Ectodermal cell (in vitro differentiated cells): ENCODE data around the gene AQP7. TPM values are rescaled to one million over a fixed set of nuclear protein-coding genes. Genes with fewer than 3 reads are reported as not detected.
"Not testable (repeated sequence)": the region's sequence is repeated elsewhere in the genome, so short reads cannot be mapped to it uniquely, and the experiment has no call there.

Experiments
- H3K27ac ChIP-seq: 2 replicates; pipeline ENCODE4 v1.7.0; 2013; ENCODE audit warnings: mild to moderate bottlenecking, low read depth, low read length; ENCODE audit not compliant: insufficient read depth, poor library complexity, severe bottlenecking
- H3K27me3 ChIP-seq: 2 replicates; pipeline ENCODE4 v1.7.0; 2013; ENCODE audit warnings: mild to moderate bottlenecking, low read length; ENCODE audit not compliant: insufficient read depth, control insufficient read depth, poor library complexity, severe bottlenecking
- H3K36me3 ChIP-seq: one replicate; pipeline ENCODE4 v1.7.0; 2013; ENCODE audit warnings: low read length; ENCODE audit not compliant: control insufficient read depth, insufficient read depth
- H3K4me1 ChIP-seq: one replicate; pipeline ENCODE4 v1.7.0; 2013; ENCODE audit warnings: low read length; ENCODE audit not compliant: control insufficient read depth, insufficient read depth
- H3K4me3 ChIP-seq: 2 replicates; pipeline ENCODE4 v1.7.0; 2013; ENCODE audit warnings: low read depth, low read length, control low read depth; ENCODE audit not compliant: insufficient read depth
- H3K9me3 ChIP-seq: 2 replicates; pipeline ENCODE4 v1.7.0; 2013; ENCODE audit warnings: mild to moderate bottlenecking, low read length, moderate library complexity; ENCODE audit not compliant: control insufficient read depth
- WGBS, 2 experiments: methylation state at CpG; one replicate each; pipeline ENCODE4 v1.1.7; 2013; ENCODE audit warnings: missing lambda C conversion rate in 2 of 2; 5-methylcytosine and 5-hydroxymethylcytosine counted together
- polyA plus RNA-seq, 4 experiments: library from polyadenylated mRNA; stranded (reverse); fragments of 50-300 nt; gene quantifications; one replicate each; pipeline ENCODE4 v1.2.3, GENCODE V29; 2013

AQP7 gene
- polyA plus RNA-seq (2013, experiment 1 of 4) = 0.61 TPM
- 0.09 TPM for polyA plus RNA-seq (2013, experiment 2 of 4)
- not detected for polyA plus RNA-seq (2013, experiment 3 of 4)
- 0.73 TPM for polyA plus RNA-seq (2013, experiment 4 of 4)

DNA sequence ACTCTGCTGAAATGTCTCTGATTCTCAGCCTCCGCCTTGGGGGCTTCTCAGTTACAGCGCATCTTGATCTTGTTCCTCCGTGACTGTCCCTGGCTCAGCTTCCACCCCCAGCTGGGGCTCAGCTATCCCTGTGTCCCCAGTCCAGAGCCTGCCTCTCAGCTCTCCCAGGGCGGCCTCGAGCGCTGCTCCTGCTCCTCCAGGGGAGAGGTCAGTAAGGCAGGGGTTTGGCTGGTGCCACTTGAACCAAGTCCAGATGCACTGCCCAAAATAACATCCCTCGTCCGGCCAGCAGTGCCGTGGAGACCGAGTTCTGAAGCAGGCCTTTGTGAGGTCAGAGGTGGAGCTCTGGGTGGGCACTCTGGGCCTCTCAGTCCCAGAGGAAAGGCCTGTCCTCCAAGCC, at the start of gene AQP7:
Gene AQP7 (minus strand): TSS at position 198 of the 400 bp plus-strand sequence. CDS start 1,306 bp downstream, outside the sequence.
- not testable (repeated sequence) for H3K27me3 ChIP-seq, H3K27ac ChIP-seq, H3K9me3 ChIP-seq, H3K4me3 ChIP-seq, H3K36me3 ChIP-seq
- H3K4me1 ChIP-seq = peaks cover 12% of the 10 kb centered on the region
- WGBS, 2 experiments = 84 to 86% methylated on average over 10 of the region's 10 CpGs

DNA sequence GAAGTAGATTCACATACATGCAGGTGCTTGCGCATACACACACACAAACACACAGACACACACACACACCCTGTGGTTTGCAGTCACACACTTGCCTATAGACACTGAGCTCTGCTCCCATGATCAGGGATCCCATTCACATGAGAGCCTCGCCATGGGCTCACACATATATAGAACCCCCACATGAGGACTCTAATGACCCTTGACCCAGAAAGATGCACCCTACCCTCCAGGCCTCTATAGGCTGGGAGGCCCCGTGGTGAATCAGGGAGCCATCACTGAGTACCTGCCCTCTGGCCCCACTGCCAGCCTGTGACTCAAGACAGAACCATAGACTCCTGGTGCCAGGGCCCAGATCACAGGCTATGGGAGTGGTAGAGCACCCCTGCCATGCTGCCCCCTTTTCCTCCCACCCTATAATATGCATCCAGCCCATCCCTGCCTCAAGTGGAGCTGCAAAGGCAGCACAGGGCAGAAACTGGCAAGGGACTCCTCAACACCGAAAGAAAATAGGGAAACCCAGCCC, 48.3 kb upstream of the AQP7 start:
- 89% methylated on average over 4 of the region's 4 CpGs for WGBS, 2 experiments
- H3K4me3 ChIP-seq = no peak overlapping the region
- no peaks in the 10 kb centered on the region for H3K36me3 ChIP-seq
- peaks cover 32% of the 10 kb centered on the region for H3K27me3 ChIP-seq
- peaks cover 15% of the 10 kb centered on the region for H3K4me1 ChIP-seq
- no peak overlapping the region for H3K27ac ChIP-seq
- no peaks in the 10 kb centered on the region for H3K9me3 ChIP-seq

DNA sequence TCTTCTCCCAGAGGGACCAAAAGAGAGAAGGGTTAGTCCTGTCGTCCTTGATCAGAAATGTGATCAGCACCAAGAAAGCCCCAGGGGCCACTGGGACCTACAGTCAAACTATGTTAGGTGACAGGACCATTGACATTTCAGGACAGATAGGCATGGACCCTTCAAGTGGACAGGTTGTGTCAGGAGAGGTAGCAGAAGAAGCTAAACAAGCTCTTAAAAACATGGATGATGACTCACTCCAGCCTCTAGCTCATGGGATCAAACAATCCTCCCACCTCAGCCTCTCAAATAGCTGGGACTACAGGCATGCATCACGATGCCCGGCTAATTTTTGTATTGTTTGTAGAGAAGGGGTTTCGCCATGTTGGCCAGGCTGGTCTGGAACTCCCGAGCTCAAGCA, 47.3 kb upstream of the AQP7 start:
- no peak overlapping the region for H3K4me3 ChIP-seq
- whole genome bisulfite sequencing, 2 experiments = 92 to 93% methylated on average over 5 of the region's 5 CpGs
- H3K4me1 ChIP-seq = peaks cover 22% of the 10 kb centered on the region
- no peaks in the 10 kb centered on the region for H3K9me3 ChIP-seq
- H3K27me3 ChIP-seq = peaks cover 32% of the 10 kb centered on the region
- no peaks in the 10 kb centered on the region for H3K36me3 ChIP-seq
- no peak overlapping the region for H3K27ac ChIP-seq

DNA sequence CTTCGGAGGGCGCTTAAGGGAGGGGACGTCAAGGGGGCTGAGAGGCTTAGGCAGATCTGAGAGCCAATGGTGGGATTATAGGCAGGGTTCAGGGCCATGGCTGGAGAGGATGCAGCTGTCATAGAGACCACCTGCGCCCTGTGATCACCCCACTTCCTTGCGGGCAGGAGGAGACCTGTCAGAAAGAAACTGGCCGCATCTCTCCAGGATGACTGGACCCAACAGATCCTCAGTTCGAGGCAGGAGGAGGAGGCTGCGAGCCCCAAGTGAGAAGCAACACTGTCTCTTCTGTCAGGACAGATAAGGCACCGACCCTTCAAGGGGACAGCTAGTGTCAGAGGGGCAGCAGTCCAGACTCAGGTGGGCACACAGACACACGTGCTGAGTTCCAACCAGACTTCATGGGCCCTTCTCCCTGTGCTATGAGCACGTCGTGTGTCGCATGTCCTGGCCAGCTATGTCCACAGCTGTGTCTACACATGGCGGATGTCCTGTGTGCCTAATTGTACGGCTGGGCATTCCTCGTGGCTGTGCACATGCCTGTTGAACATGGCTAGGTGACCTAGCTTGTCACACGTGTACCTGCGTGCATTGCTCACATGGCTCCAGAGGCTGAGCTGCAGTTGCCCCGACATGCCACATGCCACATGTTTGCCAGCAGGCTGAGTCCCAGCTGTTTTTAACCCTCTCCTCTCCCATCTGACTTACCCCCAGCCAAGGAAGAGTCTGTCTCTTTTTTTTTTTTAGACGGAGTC, 45.6 kb upstream of the AQP7 start:
- Histone ChIP-seq H3K27me3 (peaks cover 32% of the 10 kb centered on the region), H3K36me3 (no peaks in the 10 kb centered on the region), H3K4me3 (peak overlapping the region; percentile 24), H3K27ac (no peak overlapping the region), H3K9me3 (no peaks in the 10 kb centered on the region), H3K4me1 (peaks cover 19% of the 10 kb centered on the region)
- WGBS, 2 experiments = 48 to 51% methylated on average over 20 of the region's 20 CpGs

DNA sequence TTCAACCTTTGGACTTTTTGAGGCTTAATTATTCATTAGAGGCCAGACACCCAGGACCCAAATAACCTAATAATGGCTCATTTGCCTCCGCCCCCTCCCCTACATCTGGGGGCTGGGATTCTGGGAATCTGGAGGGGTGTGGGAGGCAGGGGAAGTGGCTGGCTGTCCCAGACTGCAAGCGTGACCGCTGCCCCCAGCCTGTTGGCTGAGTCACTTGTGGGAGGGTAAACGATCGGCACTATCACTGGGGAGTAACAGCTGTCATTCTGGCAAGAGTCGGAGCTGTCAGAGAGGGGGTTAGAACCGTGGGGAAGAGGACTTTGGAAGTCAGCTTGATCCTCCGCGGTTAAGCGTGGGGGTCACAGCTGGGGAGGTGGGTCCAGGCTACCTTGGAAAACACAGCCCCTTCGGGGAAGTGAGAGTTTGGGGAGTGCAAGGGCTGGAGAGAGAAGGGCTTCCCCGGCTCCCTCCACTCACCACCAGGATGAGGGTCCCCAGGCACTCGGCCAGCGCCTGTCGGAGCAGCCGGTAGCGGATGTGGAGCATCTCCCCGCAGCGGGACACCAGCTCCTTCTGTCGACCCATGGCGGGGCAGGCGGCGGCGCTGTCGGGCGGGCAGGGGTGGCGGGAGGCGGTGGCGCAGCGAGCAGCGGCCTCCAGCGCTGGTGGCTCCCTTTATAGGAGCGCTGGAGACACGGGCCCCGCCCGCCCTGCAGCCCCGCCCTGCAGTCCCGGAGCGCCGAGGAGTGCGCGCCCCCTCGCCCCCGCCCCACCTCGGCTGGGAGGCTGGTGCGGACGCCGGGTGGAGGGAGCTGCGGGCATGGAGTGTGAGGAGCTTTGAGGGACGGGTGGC, 44.8 kb upstream of the AQP7 start, which contains the start of gene AQP3:
Gene AQP3 (minus strand): TSS at position 648 of the 853 bp plus-strand sequence. CDS start 63 bp downstream, at position 585.
- peaks cover 32% of the 10 kb centered on the region for H3K27me3 ChIP-seq
- no peaks in the 10 kb centered on the region for H3K9me3 ChIP-seq
- H3K36me3 ChIP-seq = no peaks in the 10 kb centered on the region
- peaks cover 17% of the 10 kb centered on the region for H3K4me1 ChIP-seq
- WGBS, 2 experiments = 3 to 4% methylated on average over 49 to 50 of the region's 50 CpGs
- H3K27ac ChIP-seq = no peak within 1 kb of the TSS
- peak within 1 kb of the TSS; percentile 24 for H3K4me3 ChIP-seq

DNA sequence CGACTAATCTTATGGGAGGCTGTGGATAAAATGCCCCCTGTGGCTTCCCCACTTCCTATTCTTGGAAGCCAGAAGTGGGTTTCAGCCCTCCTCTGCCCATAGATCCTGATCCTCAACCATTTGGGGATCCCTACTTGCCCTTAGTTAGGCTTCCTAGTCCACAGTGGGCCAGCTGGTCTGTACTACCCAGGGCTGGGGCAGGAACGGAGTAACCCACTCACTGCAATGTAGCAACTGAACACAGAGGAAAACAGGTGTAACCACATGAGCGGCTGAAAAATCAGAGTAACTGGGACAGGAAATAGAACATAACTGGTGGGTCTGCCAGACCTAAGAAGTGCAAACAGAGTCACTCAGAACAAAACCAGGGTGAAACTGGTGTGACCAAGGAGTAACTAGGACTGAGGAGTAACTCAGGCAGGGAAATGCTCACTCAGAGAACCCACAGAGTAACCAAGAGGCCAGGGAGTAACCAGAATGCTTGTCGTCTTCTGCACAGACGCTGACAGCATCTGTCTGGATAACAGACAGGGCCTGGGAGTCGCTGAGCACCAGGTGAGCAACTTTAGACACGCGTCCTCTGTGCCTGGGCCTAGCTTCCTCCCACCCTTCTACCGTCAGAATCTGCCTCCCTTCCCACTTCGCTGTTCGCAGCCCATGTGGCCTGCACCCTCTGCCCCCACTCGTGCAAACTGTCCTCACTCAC, 44.0 kb upstream of the AQP7 start:
- Histone ChIP-seq H3K4me1 (peaks cover 17% of the 10 kb centered on the region), H3K4me3 (no peak overlapping the region), H3K27ac (no peak overlapping the region), H3K9me3 (no peaks in the 10 kb centered on the region), H3K27me3 (peaks cover 32% of the 10 kb centered on the region), H3K36me3 (no peaks in the 10 kb centered on the region)
- WGBS, 2 experiments = 65 to 69% methylated on average over 12 of the region's 12 CpGs

DNA sequence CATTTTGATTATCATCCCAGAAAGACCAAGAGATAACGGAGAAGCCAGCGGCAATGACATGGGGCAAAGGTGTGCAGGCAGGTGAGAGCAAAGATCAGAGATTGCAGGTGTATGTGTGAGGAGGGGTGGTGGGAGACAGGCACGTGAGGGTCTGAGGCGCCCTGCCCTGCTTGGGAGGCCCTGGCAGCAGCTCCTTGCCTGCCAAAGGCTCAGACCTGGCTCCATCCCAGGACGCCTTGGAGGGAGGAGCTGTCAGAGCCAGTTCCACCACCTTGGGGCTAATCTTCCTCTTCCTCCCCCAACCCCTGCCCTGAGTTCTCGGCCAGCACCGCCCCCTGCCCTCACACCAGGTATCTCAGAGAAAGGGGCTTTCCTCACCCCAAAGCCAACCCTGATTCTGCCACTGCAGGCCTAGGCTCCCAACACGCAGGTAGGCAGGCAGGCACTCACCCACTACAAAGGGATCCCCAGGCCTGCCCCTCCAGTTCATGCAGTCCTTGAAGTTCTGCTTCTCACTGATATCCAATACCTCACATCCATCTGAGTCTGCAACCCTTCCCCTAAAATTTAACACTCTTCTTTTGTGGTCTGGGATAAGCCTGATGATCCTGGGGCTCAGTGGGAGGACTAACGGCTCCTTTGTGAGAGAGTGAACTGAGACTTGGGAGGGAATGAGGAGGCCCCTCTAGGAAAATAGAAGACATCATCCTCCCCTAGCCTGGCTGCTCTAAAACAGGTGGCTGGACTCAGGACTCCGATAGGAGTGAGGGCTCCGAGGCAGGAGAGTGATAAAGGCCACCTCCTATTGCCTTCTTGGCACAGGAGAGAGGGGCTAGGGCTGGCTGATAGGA, 43.2 kb upstream of the AQP7 start:
- H3K27ac ChIP-seq = no peak overlapping the region
- H3K9me3 ChIP-seq = no peaks in the 10 kb centered on the region
- H3K4me1 ChIP-seq = peaks cover 17% of the 10 kb centered on the region
- H3K4me3 ChIP-seq = no peak overlapping the region
- no peaks in the 10 kb centered on the region for H3K36me3 ChIP-seq
- peaks cover 32% of the 10 kb centered on the region for H3K27me3 ChIP-seq
- 63 to 70% methylated on average over 11 of the region's 11 CpGs for WGBS, 2 experiments

DNA sequence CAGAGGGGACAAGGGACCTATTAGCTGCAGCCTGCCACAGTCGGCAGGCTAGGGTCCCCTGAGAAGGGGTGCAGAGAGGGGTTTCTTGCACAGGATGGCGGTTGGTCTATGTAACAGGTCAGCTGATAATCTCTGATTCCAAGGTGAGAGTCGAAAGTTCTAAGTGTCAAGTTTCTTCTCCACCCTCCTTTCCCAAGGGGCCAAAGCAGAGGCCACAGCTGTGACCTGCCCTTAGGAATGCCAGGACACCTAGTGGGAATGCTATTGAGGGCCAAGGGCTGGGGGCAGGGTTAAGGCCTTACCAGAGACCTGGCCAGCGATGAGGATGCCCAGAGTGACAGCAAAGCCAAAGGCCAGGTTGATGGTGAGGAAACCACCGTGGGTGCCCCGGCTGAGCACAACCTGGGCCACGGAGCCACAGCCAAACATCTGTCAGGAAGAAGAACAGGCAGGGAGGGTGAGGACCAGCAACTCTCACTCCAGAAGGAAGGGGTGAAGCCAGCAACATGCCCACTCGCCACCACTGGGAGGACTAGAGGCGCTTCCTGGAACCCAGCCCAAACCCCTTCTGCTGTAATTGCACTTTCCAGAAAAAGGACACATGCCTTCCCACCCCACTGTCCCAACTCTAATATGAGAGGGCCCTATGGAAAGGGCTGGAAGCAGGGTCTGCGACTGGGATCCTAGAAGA, 41.2 kb upstream of the AQP7 start:
- Histone ChIP-seq H3K9me3 (no peaks in the 10 kb centered on the region), H3K27ac (no peak overlapping the region), H3K27me3 (peaks cover 28% of the 10 kb centered on the region), H3K36me3 (no peaks in the 10 kb centered on the region), H3K4me1 (peaks cover 17% of the 10 kb centered on the region), H3K4me3 (no peak overlapping the region)
- 83 to 84% methylated on average over 10 of the region's 10 CpGs for WGBS, 2 experiments

DNA sequence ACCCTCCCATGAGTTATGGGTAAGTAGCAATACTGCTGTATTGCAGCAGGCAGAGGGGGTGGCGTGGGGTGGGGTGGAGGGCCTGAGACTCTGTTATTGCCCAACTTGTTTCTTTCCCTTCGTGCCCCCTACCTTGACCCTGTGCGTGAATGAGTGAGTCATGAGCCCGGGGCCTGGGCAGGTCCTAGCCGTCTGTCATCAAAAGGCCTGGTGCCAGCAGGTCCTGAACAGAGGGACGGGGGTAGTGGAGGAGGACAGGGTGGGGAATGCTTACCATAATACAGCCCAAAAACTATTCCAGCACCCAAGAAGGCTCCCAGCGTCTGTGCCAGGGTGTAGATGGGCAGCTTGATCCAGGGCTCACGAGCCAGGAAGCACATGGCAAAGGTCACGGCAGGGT, 40.7 kb upstream of the AQP7 start:
- peaks cover 17% of the 10 kb centered on the region for H3K4me1 ChIP-seq
- H3K36me3 ChIP-seq = no peaks in the 10 kb centered on the region
- no peak overlapping the region for H3K27ac ChIP-seq
- H3K9me3 ChIP-seq = no peaks in the 10 kb centered on the region
- H3K27me3 ChIP-seq = peaks cover 22% of the 10 kb centered on the region
- 88 to 92% methylated on average over 9 of the region's 9 CpGs for WGBS, 2 experiments
- no peak overlapping the region for H3K4me3 ChIP-seq
